Immature natural killer cell (primary cell): Measurements from ENCODE around the gene CCNI. TPM values are rescaled to one million over a fixed set of nuclear protein-coding genes. Genes with fewer than 3 reads are reported as not detected.
A peak's percentile ranks its signal among the peaks of the same experiment; 100 is the strongest.

Experiments used
- DNase-seq, 3 donors: peaks; one replicate each; pipeline ENCODE4 v3.0.0; 2022; ENCODE audit warnings: mixed read lengths in 1 of 3
- H3K27ac Mint-ChIP-seq, 6 donors: one replicate each; pipeline ENCODE4 v1.8.0; 2020; ENCODE audit warnings: mixed read lengths in 6 of 6, mild to moderate bottlenecking in 5 of 6, inconsistent platforms in 4 of 6, moderate library complexity in 3 of 6
- H3K27me3 Mint-ChIP-seq, 3 donors: one replicate each; pipeline ENCODE4 v1.8.0; 2020 to 2021; ENCODE audit warnings: low read depth in 3 of 3, mild to moderate bottlenecking in 3 of 3, mixed read lengths in 3 of 3, moderate library complexity in 3 of 3, inconsistent platforms in 1 of 3
- H3K36me3 Mint-ChIP-seq, 3 donors: one replicate each; pipeline ENCODE4 v1.8.0; 2020; ENCODE audit warnings: mixed read lengths in 3 of 3, inconsistent platforms in 2 of 3, mild to moderate bottlenecking in 2 of 3
- H3K4me1 Mint-ChIP-seq, 2 donors: one replicate each; pipeline ENCODE4 v1.8.0; 2020; ENCODE audit warnings: inconsistent platforms in 2 of 2, mild to moderate bottlenecking in 2 of 2, mixed read lengths in 2 of 2, moderate library complexity in 1 of 2
- H3K4me3 Mint-ChIP-seq, 5 donors: one replicate each; pipeline ENCODE4 v1.8.0; 2020; ENCODE audit warnings: mild to moderate bottlenecking in 5 of 5, mixed read lengths in 5 of 5, inconsistent platforms in 3 of 5, moderate library complexity in 3 of 5
- H3K9me3 Mint-ChIP-seq, 6 donors: one replicate each; pipeline ENCODE4 v1.8.0; 2020; ENCODE audit warnings: mild to moderate bottlenecking in 6 of 6, mixed read lengths in 6 of 6, inconsistent platforms in 4 of 6, moderate library complexity in 3 of 6
- polyA plus RNA-seq, 3 donors: library from polyadenylated mRNA; unstranded; fragments of 300-500 nt; fragmentation: Illumina TruSeq; gene quantifications; one replicate each; pipeline ENCODE4 v1.2.3, GENCODE V29; 2021

CCNI gene
- polyA plus RNA-seq: 100 to 1,000 TPM; 223 to 256 (median 226) TPM

GRCh38 chr4:77075869-77076799 lies at the start of gene CCNI:
CCNI (minus strand) TSS chr4:77075989; CDS start chr4:77066362, 9,627 bp downstream.
- Mint-ChIP-seq H3K27me3 (peaks cover 16 to 18% (median 16%) of the 10 kb centered on the region in 3 donors), H3K27ac (peak within 1 kb of the TSS in 5 of 6 donors; percentile 100), H3K9me3 (no peaks in the 10 kb centered on the region), H3K4me1 (peaks cover 31 to 40% of the 10 kb centered on the region in 2 donors), H3K36me3 (peaks cover 0 to 3% (median 0%) of the 10 kb centered on the region in 3 donors), H3K4me3 (peak within 1 kb of the TSS in 2 of 5 donors; percentile 98 to 99)
- peak; percentile 98 to 99 (median 98) for DNase-seq

- H3K27ac Mint-ChIP-seq: no peak overlapping the region
- H3K36me3 Mint-ChIP-seq: no peaks in the 10 kb centered on the region
- no peak overlapping the region for H3K4me3 Mint-ChIP-seq
- H3K9me3 Mint-ChIP-seq: no peaks in the 10 kb centered on the region
- peaks cover 25 to 27% of the 10 kb centered on the region in 2 donors for H3K4me1 Mint-ChIP-seq
- no peak for DNase-seq
- peaks cover 0 to 8% (median 2%) of the 10 kb centered on the region in 3 donors for H3K27me3 Mint-ChIP-seq
Observed at GRCh38 chr4:77124576-77124975, 48.8 kb upstream of the CCNI start.

GRCh38 chr4:77123411-77123810 lies 47.6 kb upstream of the CCNI start:
- Mint-ChIP-seq H3K36me3 (no peaks in the 10 kb centered on the region), H3K27me3 (peaks cover 0 to 9% (median 2%) of the 10 kb centered on the region in 3 donors), H3K27ac (no peak overlapping the region), H3K4me1 (peaks cover 19 to 23% of the 10 kb centered on the region in 2 donors), H3K9me3 (no peaks in the 10 kb centered on the region), H3K4me3 (no peak overlapping the region)
- no peak for DNase-seq

GRCh38 chr4:77122656-77123055 lies 46.9 kb upstream of the CCNI start:
- Mint-ChIP-seq H3K9me3 (no peaks in the 10 kb centered on the region), H3K27ac (no peak overlapping the region), H3K4me3 (no peak overlapping the region), H3K4me1 (peaks cover 12 to 15% of the 10 kb centered on the region in 2 donors), H3K27me3 (peaks cover 0 to 7% (median 2%) of the 10 kb centered on the region in 3 donors), H3K36me3 (no peaks in the 10 kb centered on the region)
- DNase-seq: no peak

- Mint-ChIP-seq H3K4me1 (peaks cover 3 to 6% of the 10 kb centered on the region in 2 donors), H3K36me3 (no peaks in the 10 kb centered on the region), H3K9me3 (no peaks in the 10 kb centered on the region), H3K4me3 (no peak overlapping the region), H3K27ac (no peak overlapping the region), H3K27me3 (peaks cover 0 to 4% (median 2%) of the 10 kb centered on the region in 3 donors)
- DNase-seq: no peak
Observed at GRCh38 chr4:77121736-77122240, 46.0 kb upstream of the CCNI start.

- Mint-ChIP-seq H3K27me3 (peaks cover 0 to 4% (median 2%) of the 10 kb centered on the region in 3 donors), H3K36me3 (no peaks in the 10 kb centered on the region), H3K4me3 (no peak overlapping the region), H3K27ac (no peak overlapping the region), H3K9me3 (no peaks in the 10 kb centered on the region), H3K4me1 (peaks cover 0 to 3% of the 10 kb centered on the region in 2 donors)
- no peak for DNase-seq
Observed at GRCh38 chr4:77120886-77121508, 45.2 kb upstream of the CCNI start.

GRCh38 chr4:77117721-77118120 lies 41.9 kb upstream of the CCNI start:
- no peaks in the 10 kb centered on the region for H3K36me3 Mint-ChIP-seq
- DNase-seq: no peak
- no peak overlapping the region for H3K4me3 Mint-ChIP-seq
- no peaks in the 10 kb centered on the region for H3K9me3 Mint-ChIP-seq
- H3K4me1 Mint-ChIP-seq: no peaks in the 10 kb centered on the region
- H3K27ac Mint-ChIP-seq: no peak overlapping the region
- H3K27me3 Mint-ChIP-seq: peaks cover 0 to 6% (median under 1%) of the 10 kb centered on the region in 3 donors

- no peaks in the 10 kb centered on the region for H3K36me3 Mint-ChIP-seq
- H3K27me3 Mint-ChIP-seq: peaks cover 0 to 6% (median 5%) of the 10 kb centered on the region in 3 donors
- H3K27ac Mint-ChIP-seq: no peak overlapping the region
- DNase-seq: no peak
- no peaks in the 10 kb centered on the region for H3K4me1 Mint-ChIP-seq
- H3K4me3 Mint-ChIP-seq: no peak overlapping the region
- no peaks in the 10 kb centered on the region for H3K9me3 Mint-ChIP-seq
Observed at GRCh38 chr4:77113069-77113468, 37.3 kb upstream of the CCNI start.

- Mint-ChIP-seq H3K4me3 (no peak overlapping the region), H3K27ac (peak overlapping the region in 1 of 6 donors; percentile 6), H3K27me3 (peaks cover 3 to 15% (median 6%) of the 10 kb centered on the region in 3 donors), H3K36me3 (no peaks in the 10 kb centered on the region), H3K4me1 (no peaks in the 10 kb centered on the region), H3K9me3 (no peaks in the 10 kb centered on the region)
- no peak for DNase-seq
Observed at GRCh38 chr4:77110730-77111129, 34.9 kb upstream of the CCNI start.

- no peak overlapping the region for H3K4me3 Mint-ChIP-seq
- H3K27me3 Mint-ChIP-seq: peaks cover 2 to 11% (median 3%) of the 10 kb centered on the region in 3 donors
- no peak overlapping the region for H3K27ac Mint-ChIP-seq
- no peaks in the 10 kb centered on the region for H3K36me3 Mint-ChIP-seq
- H3K4me1 Mint-ChIP-seq: peaks cover 0 to 3% of the 10 kb centered on the region in 2 donors
- H3K9me3 Mint-ChIP-seq: no peaks in the 10 kb centered on the region
- no peak for DNase-seq
Observed at GRCh38 chr4:77104791-77105540, 29.2 kb upstream of the CCNI start.

GRCh38 chr4:77104388-77104787 lies 28.6 kb upstream of the CCNI start:
- H3K27ac Mint-ChIP-seq: no peak overlapping the region
- DNase-seq: no peak
- H3K9me3 Mint-ChIP-seq: no peaks in the 10 kb centered on the region

GRCh38 chr4:77100234-77100633 lies 24.4 kb upstream of the CCNI start:
- H3K27ac Mint-ChIP-seq: no peak overlapping the region
- H3K36me3 Mint-ChIP-seq: no peaks in the 10 kb centered on the region
- peaks cover 3 to 5% of the 10 kb centered on the region in 2 donors for H3K4me1 Mint-ChIP-seq
- H3K4me3 Mint-ChIP-seq: no peak overlapping the region
- H3K27me3 Mint-ChIP-seq: peaks cover 0 to 2% (median 0%) of the 10 kb centered on the region in 3 donors
- H3K9me3 Mint-ChIP-seq: no peaks in the 10 kb centered on the region
- DNase-seq: no peak

More at GRCh38 chr4:77104388-77104787, 28.6 kb upstream of the CCNI start:
- Mint-ChIP-seq H3K4me3 (no peak overlapping the region), H3K36me3 (no peaks in the 10 kb centered on the region), H3K27me3 (peaks cover 2 to 11% (median 3%) of the 10 kb centered on the region in 3 donors), H3K4me1 (peaks cover 0 to 3% of the 10 kb centered on the region in 2 donors)

GRCh38 chr4:77097611-77098010 lies 21.8 kb upstream of the CCNI start:
- no peak for DNase-seq
- Mint-ChIP-seq H3K4me3 (no peak overlapping the region), H3K4me1 (peaks cover 5 to 13% of the 10 kb centered on the region in 2 donors), H3K27ac (no peak overlapping the region), H3K27me3 (peaks cover 0 to 2% (median 2%) of the 10 kb centered on the region in 3 donors), H3K9me3 (no peaks in the 10 kb centered on the region), H3K36me3 (no peaks in the 10 kb centered on the region)
